HTR-8/SVneo (cell line): ENCODE measurements around the gene SRGAP1.

Experiments used
- DNase-seq: peaks from one replicate; pipeline ENCODE4 v3.0.0; 2011; ENCODE audit warnings: low spot score, mixed read lengths; ENCODE audit not compliant: insufficient read length
- FAIRE-seq: peaks from 2 replicates; lab custom pipeline; 2011; peaks lifted over from hg19 to GRCh38; lab: Jason Lieb, UNC

SRGAP1 gene

GRCh38 chr12:63924781-63925180 lies 80.3 kb downstream of the SRGAP1 start:
- FAIRE-seq, result no peak
- DNase-seq, result no peak

GRCh38 chr12:63927511-63927910 lies 83.0 kb downstream of the SRGAP1 start:
- FAIRE-seq, result no peak
- DNase-seq, result no peak

GRCh38 chr12:63928305-63928704 lies 83.8 kb downstream of the SRGAP1 start:
- DNase-seq, result no peak

GRCh38 chr12:63929426-63929825 lies 84.9 kb downstream of the SRGAP1 start:
- no peak for DNase-seq
- no peak for FAIRE-seq

More at GRCh38 chr12:63928305-63928704, 83.8 kb downstream of the SRGAP1 start:
- no peak for FAIRE-seq

- FAIRE-seq (no peak), DNase-seq (no peak)
These were observed 86.5 kb downstream of the SRGAP1 start for GRCh38 chr12:63930971-63931370.

- DNase-seq (no peak), FAIRE-seq (no peak)
These were observed 87.2 kb downstream of the SRGAP1 start for GRCh38 chr12:63931703-63932102.

- DNase-seq (no peak), FAIRE-seq (no peak)
These were observed 90.4 kb downstream of the SRGAP1 start for GRCh38 chr12:63934936-63935335.

- no peak for FAIRE-seq
- DNase-seq, result no peak
These were observed 90.9 kb downstream of the SRGAP1 start for GRCh38 chr12:63935361-63935760.

- no peak for FAIRE-seq
- DNase-seq, result no peak
These were observed 93.1 kb downstream of the SRGAP1 start for GRCh38 chr12:63937378-63938316.

GRCh38 chr12:63940310-63941005 lies 96.0 kb downstream of the SRGAP1 start:
- no peak for FAIRE-seq
- DNase-seq, result no peak

GRCh38 chr12:63941166-63941800 lies 96.8 kb downstream of the SRGAP1 start:
- no peak for DNase-seq
- no peak for FAIRE-seq

- DNase-seq (no peak), FAIRE-seq (no peak)
These were observed 97.4 kb downstream of the SRGAP1 start for GRCh38 chr12:63941879-63942278.

- DNase-seq, result no peak
- no peak for FAIRE-seq
These were observed 98.2 kb downstream of the SRGAP1 start for GRCh38 chr12:63942464-63943241.

GRCh38 chr12:63944034-63944579 lies 99.6 kb downstream of the SRGAP1 start:
- DNase-seq (no peak), FAIRE-seq (no peak)

- no peak for FAIRE-seq
- no peak for DNase-seq
These were observed 100.2 kb downstream of the SRGAP1 start for GRCh38 chr12:63944586-63945228.

GRCh38 chr12:63945777-63946176 lies 101.3 kb downstream of the SRGAP1 start:
- DNase-seq (no peak), FAIRE-seq (no peak)

- FAIRE-seq (no peak), DNase-seq (no peak)
These were observed 103.7 kb downstream of the SRGAP1 start for GRCh38 chr12:63948211-63948610.

GRCh38 chr12:63949902-63950301 lies 105.4 kb downstream of the SRGAP1 start:
- no peak for DNase-seq
- no peak for FAIRE-seq

GRCh38 chr12:63952995-63953394 lies 108.5 kb downstream of the SRGAP1 start:
- DNase-seq (no peak), FAIRE-seq (no peak)
